22Rv1 (cell line): ENCODE data around the gene FRMD3.

ENCODE experiments used
- H3K27ac ChIP-seq: fragments of 450-650 bp; 2 replicates; pipeline ENCODE4 v1.5.1; 2017
- ZFX ChIP-seq: fragments of 450-650 bp; IDR thresholded peaks from 2 replicates; pipeline ENCODE4 v1.6.1; 2017; ENCODE audit warnings: antibody characterized with exemption, borderline replicate concordance
- TF ChIP-seq, protein P1 (sequence below): fragments of 450-650 bp; IDR thresholded peaks from 2 replicates; pipeline ENCODE4 v1.5.1; 2017; ENCODE audit warnings: mild to moderate bottlenecking

Gene FRMD3

GRCh38 chr9:83317244-83317643, 221.0 kb downstream of the FRMD3 start:
- H3K27ac ChIP-seq, result no peak overlapping the region
- TF ChIP-seq ZFX, result no peak
- TF ChIP-seq, protein P1, sequence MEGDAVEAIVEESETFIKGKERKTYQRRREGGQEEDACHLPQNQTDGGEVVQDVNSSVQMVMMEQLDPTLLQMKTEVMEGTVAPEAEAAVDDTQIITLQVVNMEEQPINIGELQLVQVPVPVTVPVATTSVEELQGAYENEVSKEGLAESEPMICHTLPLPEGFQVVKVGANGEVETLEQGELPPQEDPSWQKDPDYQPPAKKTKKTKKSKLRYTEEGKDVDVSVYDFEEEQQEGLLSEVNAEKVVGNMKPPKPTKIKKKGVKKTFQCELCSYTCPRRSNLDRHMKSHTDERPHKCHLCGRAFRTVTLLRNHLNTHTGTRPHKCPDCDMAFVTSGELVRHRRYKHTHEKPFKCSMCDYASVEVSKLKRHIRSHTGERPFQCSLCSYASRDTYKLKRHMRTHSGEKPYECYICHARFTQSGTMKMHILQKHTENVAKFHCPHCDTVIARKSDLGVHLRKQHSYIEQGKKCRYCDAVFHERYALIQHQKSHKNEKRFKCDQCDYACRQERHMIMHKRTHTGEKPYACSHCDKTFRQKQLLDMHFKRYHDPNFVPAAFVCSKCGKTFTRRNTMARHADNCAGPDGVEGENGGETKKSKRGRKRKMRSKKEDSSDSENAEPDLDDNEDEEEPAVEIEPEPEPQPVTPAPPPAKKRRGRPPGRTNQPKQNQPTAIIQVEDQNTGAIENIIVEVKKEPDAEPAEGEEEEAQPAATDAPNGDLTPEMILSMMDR, result no peak

DNA sequence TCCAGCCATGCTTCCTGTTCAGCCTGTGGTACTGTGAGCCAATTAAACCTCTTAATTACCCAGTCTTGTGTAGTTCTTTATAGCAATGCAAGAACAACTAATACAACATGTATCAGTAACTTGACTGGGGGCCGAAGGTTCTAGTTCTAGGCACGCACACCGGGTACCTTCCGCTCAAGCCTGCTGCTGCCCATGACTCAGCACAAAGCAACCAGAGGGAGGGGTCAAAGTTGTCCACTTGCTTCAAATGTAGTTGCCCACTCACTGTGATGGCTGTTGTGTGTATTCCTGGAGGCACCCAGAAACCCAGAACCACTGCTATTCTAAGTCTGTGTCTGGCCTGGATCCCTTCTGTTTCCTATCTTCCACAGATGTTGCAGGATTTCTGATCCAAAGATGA, 222.6 kb downstream of the FRMD3 start:
- no peak overlapping the region for H3K27ac ChIP-seq
- TF ChIP-seq ZFX, result no peak
- TF ChIP-seq, protein P1, result no peak

DNA sequence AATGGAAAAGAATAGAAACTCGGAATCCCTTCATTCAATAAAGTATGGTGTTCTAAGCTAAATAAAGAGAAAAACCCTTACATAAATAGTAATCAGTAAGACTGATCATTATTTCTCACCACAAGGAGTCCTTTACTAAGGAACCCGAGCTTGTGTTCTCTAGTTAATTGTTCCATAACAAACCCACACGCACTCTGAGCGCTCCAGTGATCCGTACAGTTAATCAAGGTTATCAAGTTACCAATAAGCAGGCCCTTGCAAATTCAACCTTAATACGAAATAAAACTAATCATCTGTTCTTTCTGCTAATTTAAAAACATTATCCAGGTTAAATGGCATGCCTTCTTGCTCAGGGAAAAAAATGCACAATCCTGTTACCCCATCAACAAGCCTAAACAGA, 224.4 kb downstream of the FRMD3 start:
- no peak for TF ChIP-seq ZFX
- TF ChIP-seq, protein P1, result no peak
- no peak overlapping the region for H3K27ac ChIP-seq

DNA sequence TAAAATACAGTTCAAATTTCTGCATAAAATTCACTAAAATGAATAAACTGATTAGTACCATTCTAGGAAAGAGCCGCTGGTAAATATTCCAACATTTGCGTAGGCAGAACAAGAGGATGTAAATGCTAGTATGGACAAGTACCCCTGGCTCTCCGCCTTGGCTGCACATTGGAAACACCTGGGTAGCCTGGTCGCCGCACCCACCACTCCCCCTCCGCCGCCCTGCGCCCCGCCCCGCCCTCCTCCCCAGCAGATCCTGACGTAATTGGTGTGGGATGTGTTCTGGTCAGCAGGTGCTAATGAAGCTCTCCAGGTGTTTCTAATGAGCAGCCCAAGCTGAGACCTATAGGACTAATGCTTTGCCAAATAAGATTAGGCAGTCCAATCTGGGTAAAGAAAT, 225.7 kb downstream of the FRMD3 start:
- H3K27ac ChIP-seq, result no peak overlapping the region
- TF ChIP-seq, protein P1, result no peak
- TF ChIP-seq ZFX, result no peak

DNA sequence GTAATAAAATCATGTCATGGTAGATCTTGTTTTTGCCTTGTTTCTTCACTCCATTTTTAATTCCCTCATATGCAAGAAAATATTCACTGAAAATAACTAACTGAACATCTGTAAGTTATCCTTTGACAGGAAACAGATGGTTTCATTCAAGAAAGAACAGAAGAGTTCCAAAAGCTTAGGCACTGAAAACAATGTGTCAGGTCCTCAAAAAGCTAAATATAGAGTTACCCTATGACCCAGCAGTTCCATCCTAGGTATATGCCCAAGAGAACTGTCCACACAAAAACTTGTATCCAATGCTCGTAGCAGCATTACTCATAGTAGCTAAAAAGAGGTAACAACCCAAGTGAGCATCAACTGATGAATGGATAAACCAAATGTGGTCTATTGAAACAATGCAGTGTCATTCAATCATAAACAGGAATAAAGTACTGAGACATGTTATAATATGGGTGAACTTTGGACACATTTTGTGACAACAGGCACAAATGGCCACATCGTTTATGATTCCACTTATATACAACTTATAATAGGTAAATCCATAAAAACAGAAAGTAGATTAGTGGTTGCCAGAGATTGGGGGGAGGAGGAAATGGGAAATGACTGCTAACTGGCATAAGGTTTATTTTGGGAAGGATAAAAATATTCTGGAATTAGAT, 231.0 kb downstream of the FRMD3 start:
- H3K27ac ChIP-seq, result no peak overlapping the region
- TF ChIP-seq, protein P1, result no peak
- TF ChIP-seq ZFX, result no peak

DNA sequence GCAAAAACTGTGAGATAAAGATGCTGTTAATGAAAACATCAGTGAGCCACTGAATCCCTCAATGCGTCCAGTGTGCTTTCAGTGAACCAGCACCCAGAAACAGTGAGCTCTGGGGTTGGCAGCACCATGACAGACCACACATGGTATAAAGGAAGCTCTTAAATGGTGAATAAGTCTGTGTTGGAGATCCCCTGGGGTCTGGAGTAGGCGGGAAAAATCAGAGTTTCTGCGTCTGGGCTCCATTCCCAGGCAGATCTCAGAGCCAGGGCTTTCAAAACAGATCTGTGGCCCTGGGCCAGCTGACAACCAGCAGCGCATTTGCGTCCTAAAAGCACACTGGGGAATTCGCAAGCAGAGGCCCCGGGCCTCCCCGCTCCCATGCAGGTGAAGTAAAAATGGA, 233.5 kb downstream of the FRMD3 start:
- TF ChIP-seq, protein P1, result no peak
- no peak for TF ChIP-seq ZFX
- no peak overlapping the region for H3K27ac ChIP-seq

DNA sequence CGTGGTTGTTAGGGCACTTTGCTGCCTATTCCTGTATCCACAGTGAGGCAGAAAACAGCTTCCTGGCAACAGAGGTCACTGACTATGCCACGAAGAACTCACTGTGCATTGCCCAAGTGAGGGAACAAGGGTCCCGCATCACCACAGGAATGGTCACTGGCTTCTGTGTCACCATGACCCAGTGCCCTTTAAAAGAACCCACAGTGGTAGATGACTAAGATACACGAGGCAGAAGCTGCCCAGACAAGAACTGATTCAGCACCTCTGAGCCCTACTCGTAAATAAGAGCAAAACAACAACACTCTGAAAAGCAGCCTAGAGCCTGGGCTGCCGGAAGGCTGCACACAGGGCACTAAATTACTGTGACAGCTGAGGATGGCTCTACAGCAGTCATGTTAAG, 238.6 kb downstream of the FRMD3 start:
- no peak for TF ChIP-seq ZFX
- TF ChIP-seq, protein P1, result no peak
- H3K27ac ChIP-seq, result no peak overlapping the region
